Activated T-helper 17 cell treated with anti-CD3 and anti-CD28 coated beads, Interleukin-2, amount 50 U/mL, for 72 hours (primary cell): ENCODE data around the gene ADARB1. TPM values are rescaled to one million over a fixed set of nuclear protein-coding genes. Genes with fewer than 3 reads are reported as not detected.

Experiments
- ATAC-seq: fragments of 150-1000 bp; cut with Tn5 transposase; replicated peaks from 2 replicates; pipeline ENCODE4 v1.10.0; 2021; ENCODE audit warnings: mild to moderate bottlenecking, moderate library complexity
- H3K27ac Mint-ChIP-seq: one replicate; pipeline ENCODE4 v1.8.0; 2022; ENCODE audit warnings: mixed read lengths
- H3K27me3 Mint-ChIP-seq: one replicate; pipeline ENCODE4 v1.8.0; 2022; ENCODE audit warnings: mixed read lengths
- H3K36me3 Mint-ChIP-seq: one replicate; pipeline ENCODE4 v1.8.0; 2022; ENCODE audit warnings: low read depth, mild to moderate bottlenecking, mixed read lengths
- H3K4me1 Mint-ChIP-seq: one replicate; pipeline ENCODE4 v1.8.0; 2022; ENCODE audit warnings: mixed read lengths
- H3K4me3 Mint-ChIP-seq: one replicate; pipeline ENCODE4 v1.8.0; 2022; ENCODE audit warnings: mild to moderate bottlenecking, mixed read lengths
- H3K9me3 Mint-ChIP-seq: one replicate; pipeline ENCODE4 v1.8.0; 2022; ENCODE audit warnings: mixed read lengths
- total RNA-seq, 2 donors: library from RNA; stranded (reverse); gene quantifications; one replicate each; pipeline ENCODE4 v1.2.3, GENCODE V29; 2022

The ADARB1 gene
- total RNA-seq, 2 donors from 2014 or later: 22.7 to 32.0 TPM

- ATAC-seq: no peak
- Mint-ChIP-seq H3K9me3 (peaks cover 18% of the 10 kb centered on the region), H3K27me3 (no peaks in the 10 kb centered on the region), H3K4me3 (no peak overlapping the region), H3K36me3 (peaks cover 25% of the 10 kb centered on the region), H3K27ac (no peak overlapping the region), H3K4me1 (no peaks in the 10 kb centered on the region)
Observed at GRCh38 chr21:45220714-45221490, 146.5 kb downstream of the ADARB1 start.

- Mint-ChIP-seq H3K9me3 (peaks cover 13% of the 10 kb centered on the region), H3K36me3 (peaks cover 22% of the 10 kb centered on the region), H3K27me3 (no peaks in the 10 kb centered on the region), H3K4me3 (no peak overlapping the region), H3K27ac (no peak overlapping the region), H3K4me1 (peaks cover 7% of the 10 kb centered on the region)
- ATAC-seq: no peak
Observed at GRCh38 chr21:45222001-45222400, 147.6 kb downstream of the ADARB1 start.

GRCh38 chr21:45223236-45224185 lies 149.1 kb downstream of the ADARB1 start:
- H3K36me3 Mint-ChIP-seq: peaks cover 8% of the 10 kb centered on the region
- peaks cover 13% of the 10 kb centered on the region for H3K4me1 Mint-ChIP-seq
- no peak for ATAC-seq
- no peak overlapping the region for H3K27ac Mint-ChIP-seq
- no peaks in the 10 kb centered on the region for H3K27me3 Mint-ChIP-seq
- H3K9me3 Mint-ChIP-seq: no peaks in the 10 kb centered on the region
- H3K4me3 Mint-ChIP-seq: peak overlapping the region; percentile 51

GRCh38 chr21:45224189-45224938 lies 150.0 kb downstream of the ADARB1 start:
- ATAC-seq: peak; percentile 62
- peaks cover 8% of the 10 kb centered on the region for H3K36me3 Mint-ChIP-seq

GRCh38 chr21:45225041-45225740 lies 150.8 kb downstream of the ADARB1 start:
- H3K27ac Mint-ChIP-seq: peak overlapping the region; percentile 79
- peaks cover 8% of the 10 kb centered on the region for H3K36me3 Mint-ChIP-seq
- H3K4me3 Mint-ChIP-seq: peak overlapping the region; percentile 51
- no peak for ATAC-seq
- H3K27me3 Mint-ChIP-seq: no peaks in the 10 kb centered on the region
- no peaks in the 10 kb centered on the region for H3K9me3 Mint-ChIP-seq
- peaks cover 19% of the 10 kb centered on the region for H3K4me1 Mint-ChIP-seq

More at GRCh38 chr21:45224189-45224938, 150.0 kb downstream of the ADARB1 start:
- Mint-ChIP-seq H3K4me1 (peaks cover 19% of the 10 kb centered on the region), H3K27me3 (no peaks in the 10 kb centered on the region), H3K9me3 (no peaks in the 10 kb centered on the region), H3K27ac (peak overlapping the region; percentile 79), H3K4me3 (peak overlapping the region; percentile 51)

- Mint-ChIP-seq H3K36me3 (peaks cover 6% of the 10 kb centered on the region), H3K27ac (no peak overlapping the region), H3K27me3 (no peaks in the 10 kb centered on the region), H3K9me3 (no peaks in the 10 kb centered on the region), H3K4me1 (peaks cover 19% of the 10 kb centered on the region), H3K4me3 (no peak overlapping the region)
- ATAC-seq: no peak
Observed at GRCh38 chr21:45225741-45226327, 151.5 kb downstream of the ADARB1 start.

GRCh38 chr21:45226540-45227326 lies 152.4 kb downstream of the ADARB1 start:
- Mint-ChIP-seq H3K27me3 (no peaks in the 10 kb centered on the region), H3K36me3 (no peaks in the 10 kb centered on the region), H3K4me1 (peaks cover 20% of the 10 kb centered on the region), H3K27ac (no peak overlapping the region), H3K9me3 (no peaks in the 10 kb centered on the region), H3K4me3 (peak overlapping the region; percentile 8)
- peak; percentile 37 for ATAC-seq

- Mint-ChIP-seq H3K27ac (peak overlapping the region; percentile 27), H3K9me3 (no peaks in the 10 kb centered on the region), H3K4me1 (peaks cover 26% of the 10 kb centered on the region), H3K36me3 (no peaks in the 10 kb centered on the region), H3K4me3 (peak overlapping the region; percentile 33), H3K27me3 (no peaks in the 10 kb centered on the region)
- no peak for ATAC-seq
Observed at GRCh38 chr21:45227735-45228134, 153.4 kb downstream of the ADARB1 start.

- Mint-ChIP-seq H3K27ac (peak overlapping the region; percentile 27), H3K27me3 (no peaks in the 10 kb centered on the region), H3K4me3 (peak overlapping the region; percentile 33), H3K9me3 (no peaks in the 10 kb centered on the region), H3K4me1 (peaks cover 26% of the 10 kb centered on the region), H3K36me3 (no peaks in the 10 kb centered on the region)
- ATAC-seq: peak; percentile 93
Observed at GRCh38 chr21:45228171-45228641, 153.8 kb downstream of the ADARB1 start.

- Mint-ChIP-seq H3K27me3 (no peaks in the 10 kb centered on the region), H3K27ac (peak overlapping the region; percentile 47), H3K4me1 (peaks cover 26% of the 10 kb centered on the region), H3K4me3 (peak overlapping the region; percentile 33), H3K9me3 (no peaks in the 10 kb centered on the region), H3K36me3 (no peaks in the 10 kb centered on the region)
- ATAC-seq: no peak
Observed at GRCh38 chr21:45228656-45229240, 154.4 kb downstream of the ADARB1 start.

- Mint-ChIP-seq H3K36me3 (no peaks in the 10 kb centered on the region), H3K27ac (no peak overlapping the region), H3K9me3 (no peaks in the 10 kb centered on the region), H3K27me3 (no peaks in the 10 kb centered on the region), H3K4me3 (no peak overlapping the region), H3K4me1 (peaks cover 22% of the 10 kb centered on the region)
- no peak for ATAC-seq
Observed at GRCh38 chr21:45231705-45232104, 157.3 kb downstream of the ADARB1 start.

- Mint-ChIP-seq H3K4me3 (no peak overlapping the region), H3K36me3 (no peaks in the 10 kb centered on the region), H3K27me3 (peaks cover 3% of the 10 kb centered on the region), H3K27ac (no peak overlapping the region), H3K9me3 (no peaks in the 10 kb centered on the region), H3K4me1 (peaks cover 9% of the 10 kb centered on the region)
- ATAC-seq: no peak
Observed at GRCh38 chr21:45234127-45234526, 159.7 kb downstream of the ADARB1 start.
